ENCODE data around the gene LONRF2. TPM values are rescaled to one million over a fixed set of nuclear protein-coding genes. Genes with fewer than 3 reads are reported as not detected.
"Not testable (repeated sequence)": the region's sequence is repeated elsewhere in the genome, so short reads cannot be mapped to it uniquely, and the experiment has no call there.

LONRF2 gene
- total and polyA plus RNA-seq, 2 experiments from 2014 or later, result 0.69 to 1.9 TPM

GRCh38 chr2:100359576-100359975 is 37.3 kb upstream of the LONRF2 start:
- Histone ChIP-seq H3K4me1 (ENCODE audit: insufficient read depth) (no peaks in the 10 kb centered on the region), H2AFZ (no peak overlapping the region), H3K9me2 (replicated peaks; ENCODE audit: insufficient read depth) (no peaks in the 10 kb centered on the region), H3K4me2 (no peak overlapping the region), H3K36me3 (replicated peaks; ENCODE audit: insufficient read depth, low read depth) (no peaks in the 10 kb centered on the region), H3K27ac (no peak overlapping the region), H3K27me3 (no peaks in the 10 kb centered on the region), H3K4me3 (no peak overlapping the region), H4K20me1 (ENCODE audit: insufficient read depth, poor library complexity, severe bottlenecking) (no peaks in the 10 kb centered on the region), H3K79me2 (no peaks in the 10 kb centered on the region), H3K9me3 (ENCODE audit: low read depth) (no peaks in the 10 kb centered on the region)
- no peak for DNase-seq (ENCODE audit: low spot score)
- TF ChIP-seq, protein P1, sequence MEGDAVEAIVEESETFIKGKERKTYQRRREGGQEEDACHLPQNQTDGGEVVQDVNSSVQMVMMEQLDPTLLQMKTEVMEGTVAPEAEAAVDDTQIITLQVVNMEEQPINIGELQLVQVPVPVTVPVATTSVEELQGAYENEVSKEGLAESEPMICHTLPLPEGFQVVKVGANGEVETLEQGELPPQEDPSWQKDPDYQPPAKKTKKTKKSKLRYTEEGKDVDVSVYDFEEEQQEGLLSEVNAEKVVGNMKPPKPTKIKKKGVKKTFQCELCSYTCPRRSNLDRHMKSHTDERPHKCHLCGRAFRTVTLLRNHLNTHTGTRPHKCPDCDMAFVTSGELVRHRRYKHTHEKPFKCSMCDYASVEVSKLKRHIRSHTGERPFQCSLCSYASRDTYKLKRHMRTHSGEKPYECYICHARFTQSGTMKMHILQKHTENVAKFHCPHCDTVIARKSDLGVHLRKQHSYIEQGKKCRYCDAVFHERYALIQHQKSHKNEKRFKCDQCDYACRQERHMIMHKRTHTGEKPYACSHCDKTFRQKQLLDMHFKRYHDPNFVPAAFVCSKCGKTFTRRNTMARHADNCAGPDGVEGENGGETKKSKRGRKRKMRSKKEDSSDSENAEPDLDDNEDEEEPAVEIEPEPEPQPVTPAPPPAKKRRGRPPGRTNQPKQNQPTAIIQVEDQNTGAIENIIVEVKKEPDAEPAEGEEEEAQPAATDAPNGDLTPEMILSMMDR (IDR thresholded peaks at IDR 0.05; ENCODE audit: poor library complexity), result no peak
- TF ChIP-seq EZH2 (IDR thresholded peaks at IDR 0.05; ENCODE audit: borderline replicate concordance) (no peak), EZH2phosphoT487 (IDR thresholded peaks at IDR 0.05; ENCODE audit: low read depth, severe bottlenecking, unreplicated experiment) (no peak)

GRCh38 chr2:100358554-100358953 is 36.3 kb upstream of the LONRF2 start:
- Histone ChIP-seq H3K4me1 (ENCODE audit: insufficient read depth) (no peaks in the 10 kb centered on the region), H3K27me3 (no peaks in the 10 kb centered on the region), H2AFZ (no peak overlapping the region), H3K79me2 (no peaks in the 10 kb centered on the region), H3K4me3 (no peak overlapping the region), H3K4me2 (no peak overlapping the region), H4K20me1 (ENCODE audit: insufficient read depth, poor library complexity, severe bottlenecking) (no peaks in the 10 kb centered on the region), H3K9me2 (replicated peaks; ENCODE audit: insufficient read depth) (no peaks in the 10 kb centered on the region), H3K36me3 (replicated peaks; ENCODE audit: insufficient read depth, low read depth) (no peaks in the 10 kb centered on the region), H3K9me3 (ENCODE audit: low read depth) (no peaks in the 10 kb centered on the region), H3K27ac (no peak overlapping the region)
- DNase-seq (ENCODE audit: low spot score), result no peak
- 94% methylated on average over 2 of the region's 2 CpGs for WGBS (ENCODE audit: low lambda C conversion rate, missing lambda C conversion rate)
- TF ChIP-seq EZH2 (IDR thresholded peaks at IDR 0.05; ENCODE audit: borderline replicate concordance), result no peak
- TF ChIP-seq, protein P1 (IDR thresholded peaks at IDR 0.05; ENCODE audit: poor library complexity), result no peak
- TF ChIP-seq EZH2phosphoT487 (IDR thresholded peaks at IDR 0.05; ENCODE audit: low read depth, severe bottlenecking, unreplicated experiment), result no peak

DNA sequence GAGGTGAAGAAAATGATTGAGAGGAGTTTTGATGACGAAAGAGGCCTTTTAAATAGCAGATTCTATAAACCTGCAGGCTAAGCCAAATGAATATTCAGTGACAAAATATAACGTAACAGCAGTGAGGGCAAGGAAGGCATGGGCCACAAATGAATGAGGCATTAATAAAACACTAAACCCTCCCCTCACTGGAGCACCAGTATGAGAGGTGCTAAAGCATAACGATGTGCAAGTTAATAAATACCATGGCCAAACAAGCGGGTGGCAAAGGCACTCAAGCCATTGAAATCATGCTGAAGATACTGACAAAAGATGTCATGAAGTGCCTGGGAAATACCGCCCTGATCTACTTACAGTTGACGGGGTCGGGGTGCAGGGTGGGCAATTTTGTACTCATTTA is 30.2 kb upstream of the LONRF2 start:
- H3K4me1 ChIP-seq (ENCODE audit: insufficient read depth), result no peaks in the 10 kb centered on the region
- no peaks in the 10 kb centered on the region for H3K79me2 ChIP-seq
- H3K4me3 ChIP-seq, result no peak overlapping the region
- no peak for DNase-seq (ENCODE audit: low spot score)
- H3K36me3 ChIP-seq (replicated peaks; ENCODE audit: insufficient read depth, low read depth), result no peaks in the 10 kb centered on the region
- H3K27ac ChIP-seq, result no peak overlapping the region
- H2AFZ ChIP-seq, result no peak overlapping the region
- WGBS (ENCODE audit: low lambda C conversion rate, missing lambda C conversion rate), result 87% methylated on average over 7 of the region's 7 CpGs
- H3K9me2 ChIP-seq (replicated peaks; ENCODE audit: insufficient read depth), result no peaks in the 10 kb centered on the region
- H3K27me3 ChIP-seq, result no peaks in the 10 kb centered on the region
- H4K20me1 ChIP-seq (ENCODE audit: insufficient read depth, poor library complexity, severe bottlenecking), result no peaks in the 10 kb centered on the region
- no peak for TF ChIP-seq EZH2phosphoT487 (IDR thresholded peaks at IDR 0.05; ENCODE audit: low read depth, severe bottlenecking, unreplicated experiment)
- no peak for TF ChIP-seq EZH2 (IDR thresholded peaks at IDR 0.05; ENCODE audit: borderline replicate concordance)
- no peaks in the 10 kb centered on the region for H3K9me3 ChIP-seq (ENCODE audit: low read depth)
- H3K4me2 ChIP-seq, result no peak overlapping the region

GRCh38 chr2:100350661-100351185 is 28.4 kb upstream of the LONRF2 start:
- Histone ChIP-seq H3K4me1 (ENCODE audit: insufficient read depth) (no peaks in the 10 kb centered on the region), H3K4me3 (no peak overlapping the region), H3K4me2 (no peak overlapping the region), H2AFZ (no peak overlapping the region), H3K27me3 (no peaks in the 10 kb centered on the region), H4K20me1 (ENCODE audit: insufficient read depth, poor library complexity, severe bottlenecking) (no peaks in the 10 kb centered on the region), H3K79me2 (no peaks in the 10 kb centered on the region), H3K9me3 (ENCODE audit: low read depth) (no peaks in the 10 kb centered on the region), H3K27ac (no peak overlapping the region), H3K9me2 (replicated peaks; ENCODE audit: insufficient read depth) (no peaks in the 10 kb centered on the region), H3K36me3 (replicated peaks; ENCODE audit: insufficient read depth, low read depth) (no peaks in the 10 kb centered on the region)
- WGBS (ENCODE audit: low lambda C conversion rate, missing lambda C conversion rate), result 81% methylated on average over 13 of the region's 13 CpGs
- no peak for DNase-seq (ENCODE audit: low spot score)
- TF ChIP-seq EZH2phosphoT487 (IDR thresholded peaks at IDR 0.05; ENCODE audit: low read depth, severe bottlenecking, unreplicated experiment), result no peak
- TF ChIP-seq, protein P1 (IDR thresholded peaks at IDR 0.05; ENCODE audit: poor library complexity), result no peak
- no peak for TF ChIP-seq EZH2 (IDR thresholded peaks at IDR 0.05; ENCODE audit: borderline replicate concordance)

- H3K27me3 ChIP-seq; H3K4me2 ChIP-seq; H4K20me1 ChIP-seq (ENCODE audit: insufficient read depth, poor library complexity, severe bottlenecking); H2AFZ ChIP-seq; H3K4me1 ChIP-seq (ENCODE audit: insufficient read depth); H3K27ac ChIP-seq; H3K36me3 ChIP-seq (replicated peaks; ENCODE audit: insufficient read depth, low read depth); H3K4me3 ChIP-seq; DNase-seq (ENCODE audit: low spot score); H3K9me2 ChIP-seq (replicated peaks; ENCODE audit: insufficient read depth); H3K9me3 ChIP-seq (ENCODE audit: low read depth); H3K79me2 ChIP-seq: not testable (repeated sequence)
- 57% methylated on average over 1 of the region's 1 CpG for WGBS (ENCODE audit: low lambda C conversion rate, missing lambda C conversion rate)
These were observed 22.8 kb upstream of the LONRF2 start for GRCh38 chr2:100345144-100345543.

Data from hepatocyte (in vitro differentiated cells).